Ishikawa (cell line): Measurements from ENCODE around the gene NR6A1.

Source experiments
- CEBPB ChIP-seq: IDR thresholded peaks from 2 replicates; pipeline ENCODE4 v1.6.1; 2012
- CREB1 ChIP-seq: IDR thresholded peaks from 2 replicates; pipeline ENCODE4 v1.6.1; 2012; ENCODE audit warnings: low read depth
- EGR1 ChIP-seq: IDR thresholded peaks from 2 replicates; pipeline ENCODE4 v1.6.1; 2012
- EP300 ChIP-seq: IDR thresholded peaks from 2 replicates; pipeline ENCODE4 v1.6.1; 2012; ENCODE audit warnings: borderline replicate concordance
- FOXM1 ChIP-seq: IDR thresholded peaks from 2 replicates; pipeline ENCODE4 v1.6.1; 2012; ENCODE audit warnings: low read depth, borderline replicate concordance
- NFIC ChIP-seq: IDR thresholded peaks from 2 replicates; pipeline ENCODE4 v1.6.1; 2012
- RAD21 ChIP-seq: IDR thresholded peaks from 2 replicates; pipeline ENCODE4 v1.6.1; 2012; ENCODE audit warnings: low read depth
- TAF1 ChIP-seq: IDR thresholded peaks from 2 replicates; pipeline ENCODE4 v1.6.1; 2012; ENCODE audit warnings: low read depth, mild to moderate bottlenecking
- TCF12 ChIP-seq: IDR thresholded peaks from 2 replicates; pipeline ENCODE4 v1.6.1; 2012; ENCODE audit warnings: low read depth
- TEAD4 ChIP-seq: IDR thresholded peaks from 2 replicates; pipeline ENCODE4 v1.6.1; 2012
- YY1 ChIP-seq: IDR thresholded peaks from 2 replicates; pipeline ENCODE4 v1.6.1; 2012; ENCODE audit warnings: low read depth
- ZBTB7A ChIP-seq: IDR thresholded peaks from 2 replicates; pipeline ENCODE4 v1.6.1; 2012; ENCODE audit warnings: low read depth
- TF ChIP-seq, protein P1 (sequence below): IDR thresholded peaks from 2 replicates; pipeline ENCODE4 v1.6.1; 2012
- TF ChIP-seq, protein P2 (sequence below): IDR thresholded peaks from 2 replicates; pipeline ENCODE4 v1.6.1; 2012; ENCODE audit warnings: low read depth, mild to moderate bottlenecking
- TF ChIP-seq, protein P3 (sequence below): IDR thresholded peaks from 2 replicates; pipeline ENCODE4 v1.6.1; 2012

NR6A1 gene

DNA sequence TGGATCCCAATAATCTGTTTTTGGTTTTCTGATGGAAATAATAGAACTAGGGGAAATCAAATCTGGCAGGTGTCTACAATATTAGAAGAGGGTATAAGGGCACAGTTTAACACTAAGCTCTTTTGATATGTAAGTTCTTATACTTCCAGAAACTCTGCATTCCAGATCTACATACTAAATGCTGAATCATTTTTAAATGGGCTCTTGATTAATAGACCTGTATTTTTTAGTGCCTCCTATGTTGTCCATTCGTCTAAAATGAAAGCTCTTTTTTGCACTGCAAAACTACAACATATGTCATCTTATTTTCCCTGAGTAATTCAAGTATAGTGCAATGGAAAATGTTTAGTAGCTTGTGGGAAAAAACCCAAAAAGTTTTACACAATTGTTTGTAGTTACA is 44.2 kb downstream of the NR6A1 start:
- TF ChIP-seq CEBPB (no peak), TAF1 (no peak), EGR1 (no peak), EP300 (no peak), YY1 (no peak), ZBTB7A (no peak), RAD21 (no peak), NFIC (no peak), TCF12 (no peak)
- TF ChIP-seq, protein P1, sequence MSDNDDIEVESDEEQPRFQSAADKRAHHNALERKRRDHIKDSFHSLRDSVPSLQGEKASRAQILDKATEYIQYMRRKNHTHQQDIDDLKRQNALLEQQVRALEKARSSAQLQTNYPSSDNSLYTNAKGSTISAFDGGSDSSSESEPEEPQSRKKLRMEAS = no peak
- TF ChIP-seq, protein P2, sequence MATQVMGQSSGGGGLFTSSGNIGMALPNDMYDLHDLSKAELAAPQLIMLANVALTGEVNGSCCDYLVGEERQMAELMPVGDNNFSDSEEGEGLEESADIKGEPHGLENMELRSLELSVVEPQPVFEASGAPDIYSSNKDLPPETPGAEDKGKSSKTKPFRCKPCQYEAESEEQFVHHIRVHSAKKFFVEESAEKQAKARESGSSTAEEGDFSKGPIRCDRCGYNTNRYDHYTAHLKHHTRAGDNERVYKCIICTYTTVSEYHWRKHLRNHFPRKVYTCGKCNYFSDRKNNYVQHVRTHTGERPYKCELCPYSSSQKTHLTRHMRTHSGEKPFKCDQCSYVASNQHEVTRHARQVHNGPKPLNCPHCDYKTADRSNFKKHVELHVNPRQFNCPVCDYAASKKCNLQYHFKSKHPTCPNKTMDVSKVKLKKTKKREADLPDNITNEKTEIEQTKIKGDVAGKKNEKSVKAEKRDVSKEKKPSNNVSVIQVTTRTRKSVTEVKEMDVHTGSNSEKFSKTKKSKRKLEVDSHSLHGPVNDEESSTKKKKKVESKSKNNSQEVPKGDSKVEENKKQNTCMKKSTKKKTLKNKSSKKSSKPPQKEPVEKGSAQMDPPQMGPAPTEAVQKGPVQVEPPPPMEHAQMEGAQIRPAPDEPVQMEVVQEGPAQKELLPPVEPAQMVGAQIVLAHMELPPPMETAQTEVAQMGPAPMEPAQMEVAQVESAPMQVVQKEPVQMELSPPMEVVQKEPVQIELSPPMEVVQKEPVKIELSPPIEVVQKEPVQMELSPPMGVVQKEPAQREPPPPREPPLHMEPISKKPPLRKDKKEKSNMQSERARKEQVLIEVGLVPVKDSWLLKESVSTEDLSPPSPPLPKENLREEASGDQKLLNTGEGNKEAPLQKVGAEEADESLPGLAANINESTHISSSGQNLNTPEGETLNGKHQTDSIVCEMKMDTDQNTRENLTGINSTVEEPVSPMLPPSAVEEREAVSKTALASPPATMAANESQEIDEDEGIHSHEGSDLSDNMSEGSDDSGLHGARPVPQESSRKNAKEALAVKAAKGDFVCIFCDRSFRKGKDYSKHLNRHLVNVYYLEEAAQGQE = no peak

DNA sequence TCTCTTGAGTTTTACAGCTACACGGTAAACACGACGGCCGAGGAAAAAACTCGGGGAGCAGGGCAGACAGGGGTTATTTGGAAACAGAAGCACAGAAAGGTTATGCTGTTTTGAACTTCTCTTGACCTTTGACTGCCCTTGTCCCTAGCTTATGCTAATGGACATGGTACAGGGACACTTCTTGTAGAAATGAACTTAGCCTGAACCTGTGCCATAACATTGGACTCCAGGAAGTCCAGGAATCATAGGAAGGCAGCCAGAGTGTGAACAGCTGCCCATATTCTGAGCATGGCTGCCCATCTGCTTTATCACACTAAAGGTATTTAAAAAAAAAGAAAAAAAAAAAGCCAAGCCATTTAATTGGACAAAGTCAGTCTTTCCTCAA is 46.1 kb downstream of the NR6A1 start:
- no peak for TF ChIP-seq EP300
- TF ChIP-seq NFIC = no peak
- TF ChIP-seq, protein P2 = no peak
- TF ChIP-seq FOXM1 = no peak
- TF ChIP-seq CEBPB = no peak
- TF ChIP-seq ZBTB7A = no peak
- no peak for TF ChIP-seq YY1
- TF ChIP-seq TCF12 = no peak
- TF ChIP-seq, protein P3, sequence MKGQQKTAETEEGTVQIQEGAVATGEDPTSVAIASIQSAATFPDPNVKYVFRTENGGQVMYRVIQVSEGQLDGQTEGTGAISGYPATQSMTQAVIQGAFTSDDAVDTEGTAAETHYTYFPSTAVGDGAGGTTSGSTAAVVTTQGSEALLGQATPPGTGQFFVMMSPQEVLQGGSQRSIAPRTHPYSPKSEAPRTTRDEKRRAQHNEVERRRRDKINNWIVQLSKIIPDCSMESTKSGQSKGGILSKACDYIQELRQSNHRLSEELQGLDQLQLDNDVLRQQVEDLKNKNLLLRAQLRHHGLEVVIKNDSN = no peak
- TF ChIP-seq TEAD4 = no peak
- TF ChIP-seq TAF1 = no peak
- TF ChIP-seq CREB1 = no peak
- TF ChIP-seq EGR1 = no peak
- TF ChIP-seq, protein P1 = no peak
- no peak for TF ChIP-seq RAD21

DNA sequence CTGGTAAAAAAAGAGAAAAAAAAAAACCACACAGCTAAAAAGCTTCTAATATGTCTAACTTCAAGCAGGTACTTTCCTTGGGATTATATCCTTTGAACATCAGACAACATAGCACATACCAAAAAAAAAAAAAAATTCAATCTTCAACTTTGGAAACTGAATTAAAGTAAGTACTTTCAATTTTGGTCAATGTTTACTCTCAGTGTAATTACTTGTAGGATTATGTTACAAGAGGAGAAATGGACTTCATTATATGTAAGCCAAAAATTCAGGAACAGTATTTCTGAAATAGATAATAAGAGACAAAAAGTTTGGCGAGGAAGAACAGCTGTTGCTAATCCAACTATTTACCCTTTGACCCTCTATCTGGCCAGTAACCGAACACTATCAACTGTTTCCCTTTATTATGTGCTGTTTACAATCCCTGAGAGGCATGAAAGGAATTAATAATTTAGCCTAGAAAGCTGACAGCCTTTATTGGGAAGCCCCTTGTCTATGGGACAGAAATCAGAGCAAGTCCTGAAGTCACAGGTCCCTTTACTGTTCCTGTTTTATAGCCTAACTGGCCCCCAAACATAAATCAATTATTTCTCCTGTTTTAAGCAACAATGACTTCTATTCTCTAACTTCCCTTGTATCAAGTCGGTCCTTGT is 46.6 kb downstream of the NR6A1 start:
- no peak for TF ChIP-seq TEAD4
- TF ChIP-seq ZBTB7A = no peak
- no peak for TF ChIP-seq TAF1
- no peak for TF ChIP-seq FOXM1
- no peak for TF ChIP-seq YY1
- no peak for TF ChIP-seq NFIC
- TF ChIP-seq TCF12 = no peak
- TF ChIP-seq, protein P1 = no peak
- no peak for TF ChIP-seq CEBPB
- no peak for TF ChIP-seq CREB1
- TF ChIP-seq, protein P2 = no peak
- TF ChIP-seq EP300 = no peak

DNA sequence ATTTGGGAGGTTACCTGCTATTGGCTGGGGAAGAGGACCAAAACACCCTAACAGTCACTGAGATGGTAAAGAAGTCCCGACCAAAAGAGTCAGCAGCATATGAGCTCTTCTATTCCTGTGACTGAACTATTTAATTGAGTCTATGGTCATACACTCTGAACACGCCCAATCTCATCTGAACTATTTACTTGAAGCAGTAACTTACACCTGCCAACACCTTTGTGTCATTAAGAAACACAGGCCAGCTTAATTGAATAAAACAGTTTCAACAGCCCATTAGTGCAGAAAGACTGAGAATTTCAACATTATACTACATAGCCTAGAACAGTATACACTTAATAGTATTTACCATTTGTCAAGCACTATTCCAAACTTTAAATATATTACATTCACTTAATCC is 47.8 kb downstream of the NR6A1 start:
- TF ChIP-seq CREB1 (no peak), YY1 (no peak), EP300 (no peak), TEAD4 (no peak), NFIC (no peak), TCF12 (no peak), EGR1 (no peak)
- TF ChIP-seq, protein P1 = no peak
